ENCODE data around the gene NTRK1.
A peak's percentile ranks its signal among the peaks of the same experiment; 100 is the strongest.

Gene NTRK1

GRCh38 chr1:156886583-156887281, 26.1 kb downstream of the NTRK1 start:
- Histone ChIP-seq H3K27me3 (replicated peaks) (peaks cover 18% of the 10 kb centered on the region), H3K4me3 (ENCODE audit: low read depth, low read length) (no peak overlapping the region), H3K27ac (no peak overlapping the region), H3K36me3 (replicated peaks) (no peaks in the 10 kb centered on the region)
- no peak for DNase-seq
- no peak for TF ChIP-seq CTCF (IDR thresholded peaks at IDR 0.05; ENCODE audit: low read depth, low read length, missing control alignments)
- in situ Hi-C loops (cut with HindIII; ENCODE audit: low pct_ligation_motif_present, low sequenced_read_pairs): no loop called here

- Histone ChIP-seq H3K36me3 (replicated peaks) (no peaks in the 10 kb centered on the region), H3K27ac (no peak overlapping the region), H3K4me3 (ENCODE audit: low read depth, low read length) (no peak overlapping the region), H3K27me3 (replicated peaks) (peaks cover 15% of the 10 kb centered on the region)
- in situ Hi-C loops (cut with HindIII; ENCODE audit: low pct_ligation_motif_present, low sequenced_read_pairs): no loop called here
- TF ChIP-seq CTCF (IDR thresholded peaks at IDR 0.05; ENCODE audit: low read depth, low read length, missing control alignments): no peak
- DNase-seq: no peak
Measured at GRCh38 chr1:156887317-156887716, 26.7 kb downstream of the NTRK1 start.

GRCh38 chr1:156887734-156888133, 27.1 kb downstream of the NTRK1 start:
- Histone ChIP-seq H3K36me3 (replicated peaks) (no peaks in the 10 kb centered on the region), H3K27ac (no peak overlapping the region), H3K4me3 (ENCODE audit: low read depth, low read length) (no peak overlapping the region), H3K27me3 (replicated peaks) (peaks cover 15% of the 10 kb centered on the region)
- DNase-seq: no peak
- in situ Hi-C loops (cut with HindIII; ENCODE audit: low pct_ligation_motif_present, low sequenced_read_pairs): no loop called here
- no peak for TF ChIP-seq CTCF (IDR thresholded peaks at IDR 0.05; ENCODE audit: low read depth, low read length, missing control alignments)

- H3K27ac ChIP-seq: no peak overlapping the region
- no peaks in the 10 kb centered on the region for H3K36me3 ChIP-seq (replicated peaks)
- H3K4me3 ChIP-seq (ENCODE audit: low read depth, low read length): no peak overlapping the region
- peak; percentile 92 for TF ChIP-seq CTCF (IDR thresholded peaks at IDR 0.05; ENCODE audit: low read depth, low read length, missing control alignments)
- in situ Hi-C loops (cut with HindIII; ENCODE audit: low pct_ligation_motif_present, low sequenced_read_pairs): no loop called here
- DNase-seq: peak; percentile 73
- H3K27me3 ChIP-seq (replicated peaks): peaks cover 9% of the 10 kb centered on the region
Measured at GRCh38 chr1:156889802-156890580, 29.3 kb downstream of the NTRK1 start.

GRCh38 chr1:156892190-156893047, 31.8 kb downstream of the NTRK1 start:
- H3K36me3 ChIP-seq (replicated peaks): no peaks in the 10 kb centered on the region
- TF ChIP-seq CTCF (IDR thresholded peaks at IDR 0.05; ENCODE audit: low read depth, low read length, missing control alignments): peak; percentile 92
- no peaks in the 10 kb centered on the region for H3K27me3 ChIP-seq (replicated peaks)
- DNase-seq: peak; percentile 84
- H3K4me3 ChIP-seq (ENCODE audit: low read depth, low read length): peak overlapping the region; percentile 32
- in situ Hi-C loops (cut with HindIII; ENCODE audit: low pct_ligation_motif_present, low sequenced_read_pairs): no loop called here
- H3K27ac ChIP-seq: no peak overlapping the region
